ENCODE data around the gene RNF39. TPM values are rescaled to one million over a fixed set of nuclear protein-coding genes. Genes with fewer than 3 reads are reported as not detected.

RNF39 gene
- total and polyA plus RNA-seq, 10 of the 15 experiments (the other 5 are each of a cell fraction or from before 2014, with no cell fraction given) = 0.04 to 0.11 TPM; not detected in 8

- no peak for TF ChIP-seq ZBTB4 (CRISPR knock-in tag; IDR thresholded peaks at IDR 0.05)
- no peak for TF ChIP-seq CBX5 (IDR thresholded peaks at IDR 0.05; ENCODE audit: low read depth)
- TF ChIP-seq POU2F2 (IDR thresholded peaks at IDR 0.05; ENCODE audit: borderline replicate concordance, low read depth, low read length) = peak; percentile 56; the same call in 1 of the 3 replicates
- TF ChIP-seq CUX1 (IDR thresholded peaks at IDR 0.05; ENCODE audit: insufficient replicate concordance, low read depth, low read length) = no peak
- peak; percentile 63 for TF ChIP-seq SREBF2 (IDR thresholded peaks at IDR 0.05; ENCODE audit: low read length)
- no peak for TF ChIP-seq HDAC2 (IDR thresholded peaks at IDR 0.05)
- TF ChIP-seq RELA (IDR thresholded peaks at IDR 0.05; ENCODE audit: borderline replicate concordance, partially characterized antibody) = peak; percentile 57
- peak; percentile 89 for TF ChIP-seq E4F1 (IDR thresholded peaks at IDR 0.05; ENCODE audit: borderline replicate concordance, partially characterized antibody)
- no peak for TF ChIP-seq BMI1 (IDR thresholded peaks at IDR 0.05; ENCODE audit: borderline replicate concordance)
- TF ChIP-seq JUNB (IDR thresholded peaks at IDR 0.05) = peak; percentile 32; the same call in 1 of the 2 replicates
- peak; percentile 78 for TF ChIP-seq MEF2B (IDR thresholded peaks at IDR 0.05; ENCODE audit: partially characterized antibody, poor library complexity, severe bottlenecking)
- TF ChIP-seq KLF5 (IDR thresholded peaks at IDR 0.05; ENCODE audit: partially characterized antibody) = peak; percentile 17
- peak; percentile 98 for TF ChIP-seq IKZF1 (conservative IDR thresholded peaks at IDR 0.05)
- no peak for TF ChIP-seq BCLAF1 (IDR thresholded peaks at IDR 0.05)
Measured at GRCh38 chr6:30066577-30067459, 8.8 kb downstream of the RNF39 start, which contains the start of gene PPP1R11 (continued).
